ENCODE measurements around the gene NDUFAF2.

NDUFAF2 gene

GRCh38 chr5:61162010-61162831 lies 217.2 kb downstream of the NDUFAF2 start, which contains the start of gene SMIM15 (continued):
- TF ChIP-seq ZBTB20 (tag by site-specific recombination; IDR thresholded peaks at IDR 0.05): peak; percentile 58; the same call in 1 of the 2 replicates
- no peak for TF ChIP-seq ZNF239 (tag by site-specific recombination; IDR thresholded peaks at IDR 0.05)
- no peak for TF ChIP-seq ZBTB21 (tag by site-specific recombination; IDR thresholded peaks at IDR 0.05)
- TF ChIP-seq, protein P1, sequence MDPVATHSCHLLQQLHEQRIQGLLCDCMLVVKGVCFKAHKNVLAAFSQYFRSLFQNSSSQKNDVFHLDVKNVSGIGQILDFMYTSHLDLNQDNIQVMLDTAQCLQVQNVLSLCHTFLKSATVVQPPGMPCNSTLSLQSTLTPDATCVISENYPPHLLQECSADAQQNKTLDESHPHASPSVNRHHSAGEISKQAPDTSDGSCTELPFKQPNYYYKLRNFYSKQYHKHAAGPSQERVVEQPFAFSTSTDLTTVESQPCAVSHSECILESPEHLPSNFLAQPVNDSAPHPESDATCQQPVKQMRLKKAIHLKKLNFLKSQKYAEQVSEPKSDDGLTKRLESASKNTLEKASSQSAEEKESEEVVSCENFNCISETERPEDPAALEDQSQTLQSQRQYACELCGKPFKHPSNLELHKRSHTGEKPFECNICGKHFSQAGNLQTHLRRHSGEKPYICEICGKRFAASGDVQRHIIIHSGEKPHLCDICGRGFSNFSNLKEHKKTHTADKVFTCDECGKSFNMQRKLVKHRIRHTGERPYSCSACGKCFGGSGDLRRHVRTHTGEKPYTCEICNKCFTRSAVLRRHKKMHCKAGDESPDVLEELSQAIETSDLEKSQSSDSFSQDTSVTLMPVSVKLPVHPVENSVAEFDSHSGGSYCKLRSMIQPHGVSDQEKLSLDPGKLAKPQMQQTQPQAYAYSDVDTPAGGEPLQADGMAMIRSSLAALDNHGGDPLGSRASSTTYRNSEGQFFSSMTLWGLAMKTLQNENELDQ (tag by site-specific recombination; IDR thresholded peaks at IDR 0.05; ENCODE audit: low read depth): no peak
- peak; percentile 70 for TF ChIP-seq ZNF629 (tag by site-specific recombination; IDR thresholded peaks at IDR 0.05)
- no peak for TF ChIP-seq ZNF830 (tag by site-specific recombination; IDR thresholded peaks at IDR 0.05; ENCODE audit: low read depth)
- TF ChIP-seq SETDB1 (IDR thresholded peaks at IDR 0.05; ENCODE audit: insufficient read length, low read length): no peak
- TF ChIP-seq HOXA7 (CRISPR knock-in tag; IDR thresholded peaks at IDR 0.05; ENCODE audit: borderline replicate concordance): no peak
- TF ChIP-seq ZNF571 (tag by site-specific recombination; IDR thresholded peaks at IDR 0.05): no peak
- TF ChIP-seq ZNF335 (tag by site-specific recombination; conservative IDR thresholded peaks at IDR 0.05): peak; percentile 88
- TF ChIP-seq, protein P2, sequence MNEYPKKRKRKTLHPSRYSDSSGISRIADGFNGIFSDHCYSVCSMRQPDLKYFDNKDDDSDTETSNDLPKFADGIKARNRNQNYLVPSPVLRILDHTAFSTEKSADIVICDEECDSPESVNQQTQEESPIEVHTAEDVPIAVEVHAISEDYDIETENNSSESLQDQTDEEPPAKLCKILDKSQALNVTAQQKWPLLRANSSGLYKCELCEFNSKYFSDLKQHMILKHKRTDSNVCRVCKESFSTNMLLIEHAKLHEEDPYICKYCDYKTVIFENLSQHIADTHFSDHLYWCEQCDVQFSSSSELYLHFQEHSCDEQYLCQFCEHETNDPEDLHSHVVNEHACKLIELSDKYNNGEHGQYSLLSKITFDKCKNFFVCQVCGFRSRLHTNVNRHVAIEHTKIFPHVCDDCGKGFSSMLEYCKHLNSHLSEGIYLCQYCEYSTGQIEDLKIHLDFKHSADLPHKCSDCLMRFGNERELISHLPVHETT (tag by site-specific recombination; IDR thresholded peaks at IDR 0.05): no peak
- TF ChIP-seq, protein P3, sequence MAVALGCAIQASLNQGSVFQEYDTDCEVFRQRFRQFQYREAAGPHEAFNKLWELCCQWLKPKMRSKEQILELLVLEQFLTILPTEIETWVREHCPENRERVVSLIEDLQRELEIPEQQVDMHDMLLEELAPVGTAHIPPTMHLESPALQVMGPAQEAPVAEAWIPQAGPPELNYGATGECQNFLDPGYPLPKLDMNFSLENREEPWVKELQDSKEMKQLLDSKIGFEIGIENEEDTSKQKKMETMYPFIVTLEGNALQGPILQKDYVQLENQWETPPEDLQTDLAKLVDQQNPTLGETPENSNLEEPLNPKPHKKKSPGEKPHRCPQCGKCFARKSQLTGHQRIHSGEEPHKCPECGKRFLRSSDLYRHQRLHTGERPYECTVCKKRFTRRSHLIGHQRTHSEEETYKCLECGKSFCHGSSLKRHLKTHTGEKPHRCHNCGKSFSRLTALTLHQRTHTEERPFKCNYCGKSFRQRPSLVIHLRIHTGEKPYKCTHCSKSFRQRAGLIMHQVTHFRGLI (tag by site-specific recombination; IDR thresholded peaks at IDR 0.05): 0 out of 2 replicates have a peak, but pooled peaks have one; percentile 31
- 0 out of 2 replicates have a peak, but pooled peaks have one; percentile 28 for TF ChIP-seq HOXD13 (CRISPR knock-in tag; IDR thresholded peaks at IDR 0.05; ENCODE audit: borderline replicate concordance)
- TF ChIP-seq ZNF621 (tag by site-specific recombination; IDR thresholded peaks at IDR 0.05): no peak
- no peak for TF ChIP-seq ZNF157 (tag by site-specific recombination; IDR thresholded peaks at IDR 0.05)
- no peak for TF ChIP-seq ZBTB6 (tag by site-specific recombination; IDR thresholded peaks at IDR 0.05)
- TF ChIP-seq ZNF354C (tag by site-specific recombination; IDR thresholded peaks at IDR 0.05; ENCODE audit: borderline replicate concordance, low read depth): no peak
- no peak for TF ChIP-seq KLF7 (tag by site-specific recombination; IDR thresholded peaks at IDR 0.05; ENCODE audit: borderline replicate concordance)
- TF ChIP-seq YY2 (tag by site-specific recombination; IDR thresholded peaks at IDR 0.05): no peak
- no peak for TF ChIP-seq ZNF701 (tag by site-specific recombination; IDR thresholded peaks at IDR 0.05)
- no peak for TF ChIP-seq ZNF785 (tag by site-specific recombination; IDR thresholded peaks at IDR 0.05)
- TF ChIP-seq OVOL3 (tag by site-specific recombination; IDR thresholded peaks at IDR 0.05): no peak
- TF ChIP-seq ZNF510 (tag by site-specific recombination; IDR thresholded peaks at IDR 0.05; ENCODE audit: insufficient replicate concordance): no peak
- 0 out of 2 replicates have a peak, but pooled peaks have one; percentile 9 for TF ChIP-seq INSM2 (tag by site-specific recombination; IDR thresholded peaks at IDR 0.05)
- TF ChIP-seq PBX3 (CRISPR knock-in tag; IDR thresholded peaks at IDR 0.05): peak; percentile 80
- TF ChIP-seq ZNF692 (tag by site-specific recombination; IDR thresholded peaks at IDR 0.05): 0 out of 2 replicates have a peak, but pooled peaks have one; percentile 35
- peak; percentile 95 for TF ChIP-seq SP2 (tag by site-specific recombination; IDR thresholded peaks at IDR 0.05)
- no peak for TF ChIP-seq ZNF214 (tag by site-specific recombination; IDR thresholded peaks at IDR 0.05; ENCODE audit: borderline replicate concordance)
- no peak for TF ChIP-seq ZNF473 (tag by site-specific recombination; IDR thresholded peaks at IDR 0.05)

Data from HEK293 (cell line).